Measurements from ENCODE around the gene AHI1. TPM values are rescaled to one million over a fixed set of nuclear protein-coding genes. Genes with fewer than 3 reads are reported as not detected.

AHI1 gene
- total RNA-seq, 4 donors from 2014 or later = 30.8 to 57.6 (median 38.0) TPM

- no peak for TF ChIP-seq POLR2A (IDR thresholded peaks at IDR 0.05)
- no peak for TF ChIP-seq EP300 (IDR thresholded peaks at IDR 0.05)
- TF ChIP-seq CTCF (IDR thresholded peaks at IDR 0.05) = no peak
- H3K27ac ChIP-seq = no peak overlapping the region
- H3K4me3 ChIP-seq = no peak overlapping the region
- H3K4me1 ChIP-seq = no peaks in the 10 kb centered on the region
- H3K36me3 ChIP-seq = peaks cover 0 to 43% (median 0%) of the 10 kb centered on the region in 3 donors
- no peak for DNase-seq (ENCODE audit: low spot score in 2 of 2)
- H3K27me3 ChIP-seq = no peaks in the 10 kb centered on the region
- no peaks in the 10 kb centered on the region for H3K9me3 ChIP-seq
- WGBS, 2 donors = 95 to 98% methylated on average over 8 of the region's 8 CpGs
Measured at GRCh38 chr6:135318738-135319469, 178.6 kb downstream of the AHI1 start.

GRCh38 chr6:135314543-135314942 lies 183.0 kb downstream of the AHI1 start:
- no peaks in the 10 kb centered on the region for H3K9me3 ChIP-seq
- H3K27ac ChIP-seq = no peak overlapping the region
- H3K4me3 ChIP-seq = no peak overlapping the region
- peaks cover 0 to 4% (median 0%) of the 10 kb centered on the region in 4 donors for H3K4me1 ChIP-seq
- no peak for DNase-seq (ENCODE audit: low spot score in 2 of 2)
- TF ChIP-seq CTCF (IDR thresholded peaks at IDR 0.05) (no peak), EP300 (IDR thresholded peaks at IDR 0.05) (no peak), POLR2A (IDR thresholded peaks at IDR 0.05) (no peak)
- WGBS, 2 donors = 62 to 69% methylated on average over 1 of the region's 1 CpG
- no peaks in the 10 kb centered on the region for H3K27me3 ChIP-seq
- peaks cover 0 to 61% (median 0%) of the 10 kb centered on the region in 3 donors for H3K36me3 ChIP-seq

GRCh38 chr6:135311446-135312200 lies 185.9 kb downstream of the AHI1 start:
- 74 to 76% methylated on average over 4 of the region's 4 CpGs for WGBS, 2 donors
- Histone ChIP-seq H3K27ac (no peak overlapping the region), H3K36me3 (peaks cover 0 to 60% (median 0%) of the 10 kb centered on the region in 3 donors), H3K9me3 (no peaks in the 10 kb centered on the region), H3K27me3 (no peaks in the 10 kb centered on the region), H3K4me1 (peaks cover 0 to 4% (median 0%) of the 10 kb centered on the region in 4 donors), H3K4me3 (no peak overlapping the region)
- no peak for DNase-seq (ENCODE audit: low spot score in 2 of 2)
- TF ChIP-seq EP300 (IDR thresholded peaks at IDR 0.05) = no peak

DNA sequence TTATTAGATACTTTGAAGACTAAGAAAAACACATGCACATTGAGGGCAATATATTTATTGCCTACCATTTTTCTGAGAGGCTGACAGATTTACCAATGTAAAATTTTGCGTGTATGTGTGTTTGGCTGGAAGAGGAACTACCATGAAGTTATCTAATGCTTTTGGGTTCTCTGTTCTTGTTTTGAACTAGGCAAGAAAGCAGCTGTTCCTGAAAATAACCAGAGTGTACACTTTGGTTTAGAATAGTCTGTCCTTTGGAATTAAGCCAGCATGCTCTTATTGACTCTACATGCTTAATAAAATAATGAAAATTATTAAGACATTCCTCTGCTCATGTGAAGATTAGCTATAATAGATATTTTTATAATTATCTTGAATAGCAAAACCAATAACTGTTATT lies 187.2 kb downstream of the AHI1 start:
- Histone ChIP-seq H3K27me3 (no peaks in the 10 kb centered on the region), H3K9me3 (no peaks in the 10 kb centered on the region), H3K27ac (no peak overlapping the region), H3K4me1 (peaks cover 0 to 4% (median 0%) of the 10 kb centered on the region in 4 donors), H3K36me3 (peaks cover 0 to 46% (median 0%) of the 10 kb centered on the region in 3 donors), H3K4me3 (no peak overlapping the region)
- 69 to 76% methylated on average over 1 of the region's 1 CpG for WGBS, 2 donors
- DNase-seq (ENCODE audit: low spot score in 2 of 2) = no peak
- TF ChIP-seq EP300 (IDR thresholded peaks at IDR 0.05) (no peak), POLR2A (IDR thresholded peaks at IDR 0.05) (no peak), CTCF (IDR thresholded peaks at IDR 0.05) (no peak)

DNA sequence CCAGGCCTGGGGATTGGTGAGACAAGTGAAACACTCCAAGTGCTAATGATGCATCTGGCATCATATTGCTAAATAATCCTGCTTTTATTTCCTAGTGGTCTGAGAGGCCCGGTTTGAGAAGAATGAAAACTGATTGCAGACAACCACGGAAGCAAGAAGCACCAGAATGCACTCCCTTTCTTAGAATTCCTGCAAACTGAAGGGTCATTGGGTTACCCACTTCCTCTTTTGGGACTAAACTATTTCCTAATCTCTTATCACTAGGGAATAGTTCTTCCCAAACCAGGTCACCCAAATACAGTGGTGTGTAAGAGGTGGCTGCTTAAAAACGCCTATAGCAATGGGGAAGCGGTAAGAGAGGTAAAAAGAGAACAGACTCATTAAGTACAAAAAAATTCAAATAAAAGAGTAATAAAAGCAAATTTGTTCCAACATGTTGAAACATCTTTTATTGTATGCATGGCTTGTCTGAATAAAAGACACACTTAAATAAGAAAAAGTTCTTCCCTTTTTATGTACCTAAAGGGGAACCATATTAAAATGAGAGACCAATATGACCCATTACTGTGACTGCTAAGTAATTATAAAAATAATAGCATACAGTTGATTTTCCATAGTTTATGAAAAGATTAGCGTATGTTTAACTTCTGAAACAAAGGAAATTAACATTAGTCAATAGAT lies 190.7 kb downstream of the AHI1 start:
- TF ChIP-seq CTCF (IDR thresholded peaks at IDR 0.05) = no peak
- no peak for TF ChIP-seq POLR2A (IDR thresholded peaks at IDR 0.05)
- no peak for TF ChIP-seq EP300 (IDR thresholded peaks at IDR 0.05)
- DNase-seq (ENCODE audit: low spot score in 2 of 2) = no peak
- Histone ChIP-seq H3K27me3 (no peaks in the 10 kb centered on the region), H3K9me3 (no peaks in the 10 kb centered on the region), H3K27ac (no peak overlapping the region), H3K4me1 (peaks cover 0 to 4% (median 0%) of the 10 kb centered on the region in 4 donors), H3K4me3 (no peak overlapping the region), H3K36me3 (peaks cover 0 to 43% (median 0%) of the 10 kb centered on the region in 3 donors)
- 81 to 89% methylated on average over 5 of the region's 5 CpGs for WGBS, 2 donors

All from tibial nerve (tissue), 4 donors.